ENCODE measurements around the gene HELQ.
"Not testable (repeated sequence)": the region's sequence is repeated elsewhere in the genome, so short reads cannot be mapped to it uniquely, and the experiment has no call there.

Gene HELQ

GRCh38 chr4:83431200-83431599 is 24.4 kb downstream of the HELQ start:
- no peak for DNase-seq (ENCODE audit: low spot score)

GRCh38 chr4:83418211-83418610 is 37.4 kb downstream of the HELQ start:
- DNase-seq (ENCODE audit: low spot score) = no peak

GRCh38 chr4:83417566-83417965 is 38.1 kb downstream of the HELQ start:
- DNase-seq (ENCODE audit: low spot score) = no peak

- DNase-seq (ENCODE audit: low spot score) = no peak
These were observed 41.9 kb downstream of the HELQ start for GRCh38 chr4:83413676-83414075.

GRCh38 chr4:83408908-83409307 is 46.7 kb downstream of the HELQ start:
- no peak for DNase-seq (ENCODE audit: low spot score)

GRCh38 chr4:83405844-83406816 is 49.5 kb downstream of the HELQ start:
- DNase-seq (ENCODE audit: low spot score) = no peak

- not testable (repeated sequence) for DNase-seq (ENCODE audit: low spot score)
These were observed 57.5 kb downstream of the HELQ start for GRCh38 chr4:83398158-83398557.

- no peak for DNase-seq (ENCODE audit: low spot score)
These were observed 61.7 kb downstream of the HELQ start for GRCh38 chr4:83393908-83394307.

- no peak for DNase-seq (ENCODE audit: low spot score)
These were observed 63.1 kb downstream of the HELQ start for GRCh38 chr4:83392562-83392961.

GRCh38 chr4:83390944-83391343 is 64.7 kb downstream of the HELQ start:
- DNase-seq (ENCODE audit: low spot score) = no peak

- no peak for DNase-seq (ENCODE audit: low spot score)
These were observed 65.7 kb downstream of the HELQ start for GRCh38 chr4:83389756-83390505.

- no peak for DNase-seq (ENCODE audit: low spot score)
These were observed 66.4 kb downstream of the HELQ start for GRCh38 chr4:83389037-83389720.

- no peak for DNase-seq (ENCODE audit: low spot score)
These were observed 67.3 kb downstream of the HELQ start for GRCh38 chr4:83388313-83388676.

- DNase-seq (ENCODE audit: low spot score) = no peak
These were observed 67.9 kb downstream of the HELQ start for GRCh38 chr4:83387476-83388312.

GRCh38 chr4:83387012-83387411 is 68.6 kb downstream of the HELQ start:
- DNase-seq (ENCODE audit: low spot score) = no peak

GRCh38 chr4:83382850-83383249 is 72.8 kb downstream of the HELQ start:
- no peak for DNase-seq (ENCODE audit: low spot score)

GRCh38 chr4:83381173-83381572 is 74.5 kb downstream of the HELQ start:
- DNase-seq (ENCODE audit: low spot score) = no peak

- DNase-seq (ENCODE audit: low spot score) = no peak
These were observed 77.2 kb downstream of the HELQ start for GRCh38 chr4:83378419-83378818.

GRCh38 chr4:83372931-83373330 is 82.7 kb downstream of the HELQ start:
- DNase-seq (ENCODE audit: low spot score) = no peak

GRCh38 chr4:83371936-83372335 is 83.7 kb downstream of the HELQ start:
- no peak for DNase-seq (ENCODE audit: low spot score)

GRCh38 chr4:83371235-83371634 is 84.4 kb downstream of the HELQ start:
- DNase-seq (ENCODE audit: low spot score) = no peak

GRCh38 chr4:83370640-83370906 is 85.0 kb downstream of the HELQ start:
- no peak for DNase-seq (ENCODE audit: low spot score)

Data from left forelimb (tissue), 1 donor.